Activated CD8-positive, alpha-beta memory T cell treated with anti-CD3 and anti-CD28 coated beads for 48 hours (primary cell): ENCODE measurements around the gene SYCE3.

Experiments
- DNase-seq, 3 experiments: peaks; one replicate each; pipeline ENCODE4 v3.0.0-alpha.2; 2020; ENCODE audit warnings: low read depth in 2 of 3, low spot score in 2 of 3

The SYCE3 gene

DNA sequence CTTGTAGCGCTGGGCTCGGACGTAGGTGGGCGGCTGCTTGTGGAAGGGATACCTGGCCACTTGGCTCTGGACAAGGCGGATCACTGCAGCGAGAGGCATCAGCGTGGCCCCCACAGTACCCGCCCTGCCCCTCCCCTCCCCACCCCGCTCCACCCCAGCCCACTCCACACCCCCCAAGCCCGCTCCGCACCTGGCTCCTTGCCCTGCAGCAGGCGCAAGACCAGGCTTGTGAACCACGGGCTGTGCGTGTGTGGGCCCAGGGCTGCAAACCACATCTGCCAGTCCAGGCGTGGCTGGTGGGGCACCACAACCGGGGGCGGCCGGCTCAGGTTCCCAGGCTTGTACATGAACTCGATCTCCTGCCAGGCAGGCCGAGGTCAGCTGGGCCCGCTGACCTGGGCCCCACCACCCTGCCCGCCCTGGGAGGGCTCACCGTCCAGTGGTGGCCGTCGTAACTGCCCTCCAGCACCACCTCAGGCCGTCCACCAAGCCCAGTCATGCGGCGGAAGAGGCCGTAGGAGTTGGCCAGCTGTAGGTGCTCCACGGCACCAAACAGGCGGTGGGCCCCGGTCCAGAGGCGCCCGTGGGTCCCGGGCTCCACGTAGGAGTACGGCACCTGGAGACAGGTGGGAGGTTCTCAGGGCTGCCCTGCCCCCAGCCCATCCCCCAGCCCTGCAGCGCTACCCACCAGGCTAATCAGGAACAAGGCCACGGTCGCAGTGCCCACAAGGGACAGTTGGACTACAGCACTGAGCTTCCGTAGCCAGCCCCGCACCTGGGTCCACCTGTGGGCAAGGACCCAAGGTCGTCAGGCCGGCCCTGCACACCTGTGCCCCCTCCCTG, 58.1 kb downstream of the SYCE3 start:
- DNase-seq: no peak

DNA sequence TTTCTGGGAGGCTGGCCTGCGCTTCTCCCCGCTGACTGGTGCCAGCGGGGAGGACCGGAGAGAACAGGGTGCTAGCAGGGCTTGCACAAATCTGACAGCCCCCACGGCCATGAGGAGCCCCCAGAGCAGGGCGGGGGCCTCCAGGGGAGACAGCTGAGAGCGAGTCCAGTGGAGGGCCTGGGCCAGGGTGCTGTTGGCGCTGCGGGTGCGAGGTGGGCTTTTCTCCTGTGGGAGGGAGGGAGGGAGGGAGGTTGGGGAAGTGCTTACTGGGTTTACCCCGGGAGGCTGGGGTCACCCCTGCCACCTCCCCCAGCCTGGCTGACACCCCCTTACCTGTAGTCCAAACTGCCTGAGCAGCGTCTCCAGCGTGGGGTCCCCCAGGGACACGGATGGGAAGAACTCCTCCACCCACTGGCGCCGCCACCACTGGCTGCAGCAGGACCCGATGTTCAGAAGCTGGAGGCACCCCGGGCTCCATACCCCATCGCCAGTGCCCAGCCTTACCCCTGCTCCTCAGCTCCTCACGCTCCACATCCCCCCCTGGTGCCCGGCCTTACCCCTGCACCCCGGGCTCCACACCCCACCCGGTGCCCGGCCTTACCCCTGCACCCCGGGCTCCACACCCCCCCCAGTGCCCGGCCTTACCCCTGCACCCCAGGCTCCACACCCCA, 59.1 kb downstream of the SYCE3 start:
- DNase-seq: no peak

DNA sequence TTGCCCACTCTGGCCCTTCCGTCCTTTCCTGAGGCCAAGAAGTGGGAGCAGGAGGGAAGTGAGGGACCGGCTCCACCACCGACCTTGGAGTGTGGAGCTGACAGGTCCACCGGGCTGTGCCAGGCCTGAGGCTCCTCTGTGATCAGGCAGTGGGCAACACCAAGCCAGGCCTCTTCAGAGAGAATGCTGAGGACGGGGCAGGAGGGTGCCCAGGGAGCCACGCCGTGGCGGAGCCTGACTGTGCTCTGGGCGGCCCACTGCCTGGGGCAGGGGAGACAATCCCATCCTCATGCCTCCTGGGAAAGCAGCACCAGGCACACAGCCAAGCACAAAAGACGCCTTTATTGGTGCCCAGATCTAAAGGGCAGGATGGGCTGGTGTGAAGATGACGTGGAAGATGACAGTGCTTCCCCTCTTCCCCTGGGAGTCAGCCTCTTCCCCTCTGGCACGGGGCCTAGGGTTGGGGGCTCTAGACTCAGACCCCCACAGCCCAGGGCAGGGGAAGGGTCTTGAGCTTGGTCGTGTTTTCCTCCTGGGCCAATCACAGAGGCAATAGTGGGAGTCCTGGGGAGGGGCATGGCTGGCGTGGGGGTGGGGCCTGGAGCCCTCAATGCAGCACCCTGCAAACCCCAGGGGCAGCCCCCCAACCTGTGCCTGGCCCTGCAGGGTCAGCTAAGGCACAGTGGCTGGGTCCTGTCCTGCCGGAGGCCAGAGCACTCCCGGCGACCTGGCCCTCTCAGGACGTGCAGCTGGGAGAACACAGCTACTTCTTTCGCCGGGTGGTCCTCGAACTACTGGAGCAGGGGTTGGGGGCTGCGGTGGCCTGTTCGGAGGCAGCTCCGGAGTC, 59.9 kb downstream of the SYCE3 start:
- no peak for DNase-seq

DNA sequence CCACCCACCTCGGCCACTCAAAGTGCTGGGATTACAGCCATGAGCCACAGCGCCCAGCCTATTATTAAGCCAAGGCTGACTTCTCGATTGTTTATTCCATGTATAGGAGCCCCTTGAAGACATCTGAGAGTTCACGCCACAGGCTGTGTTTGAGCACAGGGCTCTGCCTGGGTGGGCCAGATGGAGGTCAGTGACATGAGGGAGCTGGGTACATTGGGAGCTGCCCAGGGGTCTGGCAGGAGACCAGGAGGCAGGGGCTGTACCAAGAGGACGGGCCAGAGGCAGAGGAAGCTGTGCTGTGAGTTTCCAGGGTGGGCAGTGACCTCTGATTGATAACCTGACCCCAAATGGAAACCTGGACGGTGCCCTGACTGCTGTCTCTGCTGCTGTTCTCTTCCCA, 60.6 kb downstream of the SYCE3 start:
- DNase-seq: no peak
